Measurements from ENCODE around the gene FOXA3. TPM values are rescaled to one million over a fixed set of nuclear protein-coding genes. Genes with fewer than 3 reads are reported as not detected.

The FOXA3 gene
- polyA plus RNA-seq, 1 donor, result 0.12 TPM

- DNase-seq, result no peak
Measured at GRCh38 chr19:45872095-45872919, 8.2 kb downstream of the FOXA3 start.

- DNase-seq, result no peak
Measured at GRCh38 chr19:45873219-45873772, 9.2 kb downstream of the FOXA3 start.

DNA sequence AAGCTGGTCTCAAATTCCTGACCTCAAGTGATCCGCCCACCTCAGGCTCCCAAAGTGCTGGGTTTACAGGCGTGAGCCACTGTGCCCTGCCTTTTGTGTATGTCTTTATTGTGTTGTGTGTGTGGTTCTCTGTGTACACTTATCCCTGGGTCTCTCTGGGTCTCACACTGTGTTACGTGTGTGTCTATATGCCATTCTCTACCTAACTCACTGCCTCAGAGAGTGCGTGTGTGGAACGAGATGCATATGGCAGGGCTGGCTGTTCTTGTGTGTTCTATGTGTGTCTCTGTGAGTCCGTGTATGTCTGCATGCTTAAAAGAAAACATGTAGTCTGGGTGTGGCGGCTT lies 10.5 kb downstream of the FOXA3 start:
- DNase-seq, result no peak

DNA sequence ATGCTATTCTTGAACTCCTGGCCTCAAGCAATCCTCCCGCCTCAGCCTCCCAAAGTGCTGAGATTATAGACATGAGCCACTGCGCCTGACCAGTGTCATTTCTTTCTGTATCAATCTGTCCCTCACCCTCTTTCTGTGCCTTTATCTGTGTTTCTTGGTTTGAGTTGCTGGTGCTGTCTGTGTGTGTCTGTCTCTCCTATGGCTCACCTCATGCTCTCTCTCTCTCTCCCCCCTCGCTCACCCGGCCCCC lies 12.0 kb downstream of the FOXA3 start:
- no peak for DNase-seq

- no peak for DNase-seq
Measured at GRCh38 chr19:45876411-45877197, 12.5 kb downstream of the FOXA3 start.

- no peak for DNase-seq
Measured at GRCh38 chr19:45878043-45878794, 14.1 kb downstream of the FOXA3 start.

GRCh38 chr19:45879055-45879454 lies 14.9 kb downstream of the FOXA3 start:
- no peak for DNase-seq

DNA sequence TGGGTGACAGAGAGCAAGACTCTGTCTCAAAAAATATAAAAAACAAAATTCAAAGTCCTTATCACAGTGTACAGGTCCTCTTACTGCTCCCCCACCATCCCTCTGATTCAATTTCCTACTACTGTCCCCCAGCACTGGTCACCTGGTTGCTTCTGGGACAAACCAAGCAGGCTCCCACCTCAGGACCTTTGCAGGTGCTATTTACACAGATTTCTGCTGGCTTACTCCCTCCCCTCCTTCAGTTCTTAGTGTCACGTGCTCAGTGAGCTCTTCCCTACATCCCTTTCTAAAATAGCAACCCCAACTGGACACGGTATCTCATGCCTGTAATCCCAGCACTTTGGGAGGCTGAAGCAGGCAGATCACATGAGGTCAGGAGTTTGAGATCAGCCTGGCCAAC lies 15.8 kb downstream of the FOXA3 start:
- no peak for DNase-seq

DNA sequence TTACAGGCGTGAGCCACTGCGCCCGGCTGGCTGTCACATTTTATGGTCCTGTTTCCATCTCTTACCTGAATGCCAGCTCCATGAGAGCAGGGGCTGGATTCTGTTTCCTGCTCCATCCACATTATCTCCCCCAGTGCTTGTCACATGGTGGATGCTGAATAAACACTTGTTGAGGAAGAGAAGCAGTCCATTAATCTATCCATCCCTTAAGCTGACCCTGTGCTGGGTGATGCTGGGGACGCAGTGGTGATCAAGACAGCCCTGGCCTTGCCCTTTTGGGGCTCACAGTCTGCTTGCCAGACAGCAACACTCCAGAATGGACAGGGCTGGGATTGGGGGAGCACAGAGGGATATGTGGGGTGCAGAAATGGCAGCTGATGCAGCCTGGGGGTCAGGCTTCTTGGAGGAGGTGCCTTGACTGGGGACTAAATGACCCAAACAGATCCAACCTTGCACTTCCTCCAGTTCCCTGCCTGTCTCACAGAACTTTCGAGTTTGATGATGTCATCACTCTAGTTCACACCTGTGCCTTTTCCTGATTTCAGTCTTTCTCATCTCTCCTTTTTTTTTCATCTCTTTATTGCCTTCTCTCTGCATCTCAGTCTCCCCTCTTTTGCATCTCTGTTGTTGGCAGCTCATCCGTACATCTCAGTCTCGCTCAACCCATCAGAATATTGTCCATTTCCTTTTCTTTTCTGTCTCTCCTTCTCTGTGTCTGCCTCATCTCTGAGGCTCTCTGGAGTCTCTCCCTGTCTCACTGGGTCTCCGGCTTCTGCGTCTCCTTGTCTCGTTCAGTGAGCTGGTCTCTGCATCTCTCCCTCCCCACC lies 17.2 kb downstream of the FOXA3 start:
- no peak for DNase-seq

- no peak for DNase-seq
Measured at GRCh38 chr19:45881909-45882528, 17.9 kb downstream of the FOXA3 start.

DNA sequence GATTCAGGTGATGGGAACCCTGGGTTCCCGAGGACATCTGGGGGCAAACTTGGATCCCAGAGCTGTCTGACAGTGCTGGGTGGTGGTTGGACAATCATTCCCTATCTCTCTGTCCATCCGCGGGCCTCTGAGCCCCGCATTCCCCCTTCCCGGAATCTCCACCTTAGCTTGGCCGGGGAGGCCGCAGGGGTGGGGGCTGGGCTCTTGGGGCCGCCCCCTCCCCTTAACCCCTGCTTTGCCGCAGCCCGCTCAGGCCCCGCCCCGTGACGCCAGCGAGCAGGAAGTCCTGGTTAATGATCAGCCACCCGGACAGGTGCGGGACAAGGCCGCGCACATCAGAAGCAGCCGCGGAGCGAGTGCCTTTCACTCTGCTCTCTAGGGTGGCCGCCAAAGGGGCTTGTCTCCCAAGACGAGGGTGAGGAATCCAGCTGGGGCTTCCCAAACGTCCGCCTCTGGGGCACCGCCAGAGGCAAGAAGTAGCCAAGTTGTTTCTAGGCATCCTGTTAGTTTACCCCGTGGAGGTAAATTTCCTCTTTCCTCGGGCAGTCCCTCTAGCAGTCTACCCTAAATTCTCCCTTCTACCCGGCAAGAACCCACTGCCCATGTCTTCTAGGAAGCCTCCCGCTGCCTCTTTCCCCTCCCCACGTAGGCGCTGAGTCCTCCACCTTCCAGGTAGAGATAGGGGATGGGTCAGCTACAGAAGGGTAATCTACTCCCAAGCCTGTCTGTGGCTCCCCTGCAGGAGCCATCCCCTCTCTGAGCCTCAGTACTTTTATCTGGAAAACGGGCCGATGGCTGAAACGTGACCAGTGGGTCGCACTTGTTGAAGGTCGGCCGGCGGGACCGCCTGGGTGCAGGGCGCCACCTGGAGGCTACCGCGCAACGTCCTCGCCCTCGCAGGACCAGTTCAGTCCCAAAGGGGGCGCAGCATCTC lies 18.8 kb downstream of the FOXA3 start:
- no peak for DNase-seq

GRCh38 chr19:45883586-45883880 lies 19.4 kb downstream of the FOXA3 start:
- no peak for DNase-seq

- DNase-seq, result no peak
Measured at GRCh38 chr19:45883881-45884681, 20.0 kb downstream of the FOXA3 start.

- no peak for DNase-seq
Measured at GRCh38 chr19:45884682-45885555, 20.8 kb downstream of the FOXA3 start.

- DNase-seq, result peak; percentile 94
Measured at GRCh38 chr19:45885556-45886426, 21.7 kb downstream of the FOXA3 start, which contains the start of gene IRF2BP1. Gene IRF2BP1 (minus strand): TSS chr19:45886141. CDS start chr19:45885774, 367 bp downstream.

DNA sequence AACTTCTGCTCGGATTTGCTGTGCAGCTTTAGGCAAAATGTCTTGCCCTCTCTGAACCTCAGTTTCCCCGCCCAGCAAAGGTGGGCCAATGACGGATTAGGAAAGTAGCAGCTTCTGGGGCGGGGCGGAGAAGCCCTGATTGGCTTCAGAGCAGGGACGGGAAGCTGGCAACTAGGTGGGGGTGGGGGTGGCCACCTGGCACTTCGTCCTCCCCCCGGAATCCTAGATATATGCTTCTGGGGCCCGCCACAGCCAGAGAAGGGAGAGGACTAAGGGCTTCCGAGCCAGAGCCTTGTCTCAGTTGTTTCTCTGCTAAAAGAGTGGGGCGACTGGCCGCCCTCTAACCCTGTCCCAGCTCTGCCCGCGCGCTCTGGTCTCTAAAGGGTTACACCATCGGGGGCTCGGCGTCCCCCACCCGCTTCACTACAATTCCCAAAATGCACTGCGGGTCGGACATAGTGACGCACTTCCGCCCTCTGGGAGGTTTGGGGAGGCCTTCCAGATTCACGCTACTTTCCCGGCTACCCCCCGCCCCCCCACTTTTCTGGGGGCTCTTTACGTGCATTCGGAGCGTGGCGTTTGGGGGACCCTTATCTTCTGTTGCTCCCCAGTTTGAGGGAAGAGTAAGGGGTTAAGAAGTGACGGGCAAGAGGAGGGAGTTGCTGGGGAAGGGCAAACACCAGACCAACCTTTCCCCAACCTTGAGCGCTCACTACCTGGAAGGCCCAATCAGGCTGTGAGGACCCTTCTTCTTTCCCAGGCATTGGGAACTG lies 22.5 kb downstream of the FOXA3 start:
- peak; percentile 96 for DNase-seq
